Measurements from ENCODE around the gene SORBS1.

DNA sequence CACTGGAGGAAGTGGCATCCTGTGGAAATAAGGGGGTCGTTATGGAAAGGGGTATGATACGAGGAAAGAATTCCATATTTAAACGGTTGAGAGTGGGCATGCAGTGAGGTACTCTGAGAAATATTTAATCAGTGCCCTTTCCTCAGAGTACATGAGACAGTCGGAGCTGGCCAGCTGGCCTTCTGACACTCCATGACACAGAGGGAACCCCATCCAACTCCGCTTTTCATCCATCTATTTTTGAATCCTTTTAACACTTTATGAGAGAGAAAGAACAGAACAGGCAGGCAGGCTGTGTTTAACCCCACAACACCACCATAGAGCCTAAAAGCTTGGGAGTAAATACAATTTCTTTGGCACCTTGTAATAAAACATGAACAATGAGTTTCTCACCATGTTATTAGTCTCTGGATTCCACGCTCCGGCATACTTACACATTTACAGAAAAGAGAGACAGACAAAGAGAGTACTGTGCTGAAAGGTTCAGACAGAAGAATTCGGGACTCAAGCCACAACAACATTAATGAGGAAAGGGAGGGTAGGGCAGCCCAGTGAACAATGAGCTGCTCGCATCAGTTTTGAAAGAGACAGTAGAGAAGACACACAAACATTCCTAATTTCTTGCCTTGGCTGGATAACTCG lies 146.2 kb downstream of the SORBS1 start:
- TF ChIP-seq POLR2A (IDR thresholded peaks at IDR 0.05) = no peak
- TF ChIP-seq, protein P1, sequence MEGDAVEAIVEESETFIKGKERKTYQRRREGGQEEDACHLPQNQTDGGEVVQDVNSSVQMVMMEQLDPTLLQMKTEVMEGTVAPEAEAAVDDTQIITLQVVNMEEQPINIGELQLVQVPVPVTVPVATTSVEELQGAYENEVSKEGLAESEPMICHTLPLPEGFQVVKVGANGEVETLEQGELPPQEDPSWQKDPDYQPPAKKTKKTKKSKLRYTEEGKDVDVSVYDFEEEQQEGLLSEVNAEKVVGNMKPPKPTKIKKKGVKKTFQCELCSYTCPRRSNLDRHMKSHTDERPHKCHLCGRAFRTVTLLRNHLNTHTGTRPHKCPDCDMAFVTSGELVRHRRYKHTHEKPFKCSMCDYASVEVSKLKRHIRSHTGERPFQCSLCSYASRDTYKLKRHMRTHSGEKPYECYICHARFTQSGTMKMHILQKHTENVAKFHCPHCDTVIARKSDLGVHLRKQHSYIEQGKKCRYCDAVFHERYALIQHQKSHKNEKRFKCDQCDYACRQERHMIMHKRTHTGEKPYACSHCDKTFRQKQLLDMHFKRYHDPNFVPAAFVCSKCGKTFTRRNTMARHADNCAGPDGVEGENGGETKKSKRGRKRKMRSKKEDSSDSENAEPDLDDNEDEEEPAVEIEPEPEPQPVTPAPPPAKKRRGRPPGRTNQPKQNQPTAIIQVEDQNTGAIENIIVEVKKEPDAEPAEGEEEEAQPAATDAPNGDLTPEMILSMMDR (IDR thresholded peaks at IDR 0.05) = no peak
